ENCODE data around the gene MYO10. TPM values are rescaled to one million over a fixed set of nuclear protein-coding genes. Genes with fewer than 3 reads are reported as not detected.

The MYO10 gene
- total RNA-seq, 1 donor from 2014 or later, result 80.2 TPM

DNA sequence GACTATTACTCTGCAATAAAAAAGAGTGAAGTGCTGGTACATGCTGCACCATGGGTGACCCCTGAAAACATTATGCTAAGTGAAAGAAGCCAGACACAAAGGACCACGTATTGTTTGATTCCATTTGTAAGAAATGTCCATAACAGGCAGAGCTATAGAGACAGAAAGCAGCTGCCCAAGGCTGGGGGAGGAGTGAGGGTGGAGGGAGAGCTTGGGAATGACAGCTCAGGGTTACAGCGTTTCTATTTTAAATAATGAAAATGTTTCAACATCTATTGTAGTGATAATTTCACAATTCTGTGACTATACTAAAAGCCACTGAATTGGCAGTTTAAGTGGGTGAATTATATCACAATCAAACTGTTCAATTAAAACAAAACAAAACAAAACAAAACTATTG lies 81.7 kb downstream of the MYO10 start:
- Histone ChIP-seq H3K27me3 (ENCODE audit: insufficient read depth, low read length) (no peaks in the 10 kb centered on the region), H2AFZ (ENCODE audit: low read depth, low read length) (no peak overlapping the region), H3K9me3 (ENCODE audit: insufficient read depth, low read depth, low read length) (no peaks in the 10 kb centered on the region), H3K4me1 (ENCODE audit: insufficient read depth, low read length) (no peaks in the 10 kb centered on the region), H3K79me2 (ENCODE audit: insufficient read depth, low read length) (peaks cover 91% of the 10 kb centered on the region), H4K20me1 (ENCODE audit: insufficient read depth, low read length) (peaks cover 84% of the 10 kb centered on the region), H3K9ac (ENCODE audit: low read length) (no peak overlapping the region), H3K4me2 (ENCODE audit: low read length) (no peak overlapping the region), H3K36me3 (ENCODE audit: insufficient read depth, low read length) (peaks cover 3% of the 10 kb centered on the region), H3K4me3 (ENCODE audit: insufficient read depth, low read depth, low read length) (no peak overlapping the region), H3K27ac (ENCODE audit: low read depth, low read length) (no peak overlapping the region)
- H3K4me1 Mint-ChIP-seq (ENCODE audit: low read depth, unreplicated experiment), result peaks cover 21% of the 10 kb centered on the region
- FAIRE-seq (no peak), DNase-seq (ENCODE audit: low read depth) (no peak)
- TF ChIP-seq, protein P1, sequence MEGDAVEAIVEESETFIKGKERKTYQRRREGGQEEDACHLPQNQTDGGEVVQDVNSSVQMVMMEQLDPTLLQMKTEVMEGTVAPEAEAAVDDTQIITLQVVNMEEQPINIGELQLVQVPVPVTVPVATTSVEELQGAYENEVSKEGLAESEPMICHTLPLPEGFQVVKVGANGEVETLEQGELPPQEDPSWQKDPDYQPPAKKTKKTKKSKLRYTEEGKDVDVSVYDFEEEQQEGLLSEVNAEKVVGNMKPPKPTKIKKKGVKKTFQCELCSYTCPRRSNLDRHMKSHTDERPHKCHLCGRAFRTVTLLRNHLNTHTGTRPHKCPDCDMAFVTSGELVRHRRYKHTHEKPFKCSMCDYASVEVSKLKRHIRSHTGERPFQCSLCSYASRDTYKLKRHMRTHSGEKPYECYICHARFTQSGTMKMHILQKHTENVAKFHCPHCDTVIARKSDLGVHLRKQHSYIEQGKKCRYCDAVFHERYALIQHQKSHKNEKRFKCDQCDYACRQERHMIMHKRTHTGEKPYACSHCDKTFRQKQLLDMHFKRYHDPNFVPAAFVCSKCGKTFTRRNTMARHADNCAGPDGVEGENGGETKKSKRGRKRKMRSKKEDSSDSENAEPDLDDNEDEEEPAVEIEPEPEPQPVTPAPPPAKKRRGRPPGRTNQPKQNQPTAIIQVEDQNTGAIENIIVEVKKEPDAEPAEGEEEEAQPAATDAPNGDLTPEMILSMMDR (IDR thresholded peaks at IDR 0.05; ENCODE audit: insufficient read depth, low read depth, low read length), result no peak
- TF ChIP-seq EZH2 (IDR thresholded peaks at IDR 0.05; ENCODE audit: insufficient read depth, low read length), result no peak
- H3K9me3 Mint-ChIP-seq (ENCODE audit: unreplicated experiment), result no peaks in the 10 kb centered on the region
- no peaks in the 10 kb centered on the region for H3K27me3 Mint-ChIP-seq (ENCODE audit: low read depth, unreplicated experiment)
- no peak overlapping the region for H3K4me3 Mint-ChIP-seq (ENCODE audit: unreplicated experiment)
- peaks cover 5% of the 10 kb centered on the region for H3K36me3 Mint-ChIP-seq (ENCODE audit: low read depth, unreplicated experiment)
- H3K27ac Mint-ChIP-seq (ENCODE audit: unreplicated experiment), result peak overlapping the region; percentile 27

DNA sequence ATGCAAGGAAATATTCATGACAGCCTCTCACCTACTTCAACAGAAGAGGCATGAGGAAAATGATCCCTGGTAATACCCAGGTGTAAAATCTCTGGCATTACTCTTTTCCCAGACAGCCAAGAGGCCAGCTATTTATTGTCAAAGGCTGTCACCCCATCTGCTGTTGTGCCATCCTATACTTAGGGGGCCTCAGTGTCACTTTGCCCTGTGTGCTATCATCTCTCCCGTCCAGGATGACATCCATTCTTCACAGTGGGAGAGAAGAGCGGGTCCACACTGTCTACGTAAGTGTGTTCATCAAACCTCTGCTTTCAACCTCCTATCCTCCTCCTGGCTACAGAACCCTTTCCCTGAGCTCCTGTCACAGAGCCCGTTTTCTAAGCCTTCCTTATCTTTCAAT lies 82.6 kb downstream of the MYO10 start:
- peaks cover 91% of the 10 kb centered on the region for H3K79me2 ChIP-seq (ENCODE audit: insufficient read depth, low read length)
- no peak overlapping the region for H3K9ac ChIP-seq (ENCODE audit: low read length)
- H3K27me3 ChIP-seq (ENCODE audit: insufficient read depth, low read length), result no peaks in the 10 kb centered on the region
- H3K27me3 Mint-ChIP-seq (ENCODE audit: low read depth, unreplicated experiment), result no peaks in the 10 kb centered on the region
- H3K4me2 ChIP-seq (ENCODE audit: low read length), result no peak overlapping the region
- peaks cover 5% of the 10 kb centered on the region for H3K36me3 Mint-ChIP-seq (ENCODE audit: low read depth, unreplicated experiment)
- DNase-seq (ENCODE audit: low read depth) (no peak), FAIRE-seq (no peak)
- peaks cover 3% of the 10 kb centered on the region for H3K36me3 ChIP-seq (ENCODE audit: insufficient read depth, low read length)
- H3K9me3 ChIP-seq (ENCODE audit: insufficient read depth, low read depth, low read length), result no peaks in the 10 kb centered on the region
- no peak overlapping the region for H3K27ac Mint-ChIP-seq (ENCODE audit: unreplicated experiment)
- H3K4me1 ChIP-seq (ENCODE audit: insufficient read depth, low read length), result no peaks in the 10 kb centered on the region
- H2AFZ ChIP-seq (ENCODE audit: low read depth, low read length), result no peak overlapping the region
- H3K4me3 ChIP-seq (ENCODE audit: insufficient read depth, low read depth, low read length), result no peak overlapping the region
- no peak overlapping the region for H3K27ac ChIP-seq (ENCODE audit: low read depth, low read length)
- peaks cover 84% of the 10 kb centered on the region for H4K20me1 ChIP-seq (ENCODE audit: insufficient read depth, low read length)
- H3K4me3 Mint-ChIP-seq (ENCODE audit: unreplicated experiment), result no peak overlapping the region
- H3K4me1 Mint-ChIP-seq (ENCODE audit: low read depth, unreplicated experiment), result peaks cover 21% of the 10 kb centered on the region
- no peaks in the 10 kb centered on the region for H3K9me3 Mint-ChIP-seq (ENCODE audit: unreplicated experiment)
- TF ChIP-seq, protein P1 (IDR thresholded peaks at IDR 0.05; ENCODE audit: insufficient read depth, low read depth, low read length), result no peak
- no peak for TF ChIP-seq EZH2 (IDR thresholded peaks at IDR 0.05; ENCODE audit: insufficient read depth, low read length)

DNA sequence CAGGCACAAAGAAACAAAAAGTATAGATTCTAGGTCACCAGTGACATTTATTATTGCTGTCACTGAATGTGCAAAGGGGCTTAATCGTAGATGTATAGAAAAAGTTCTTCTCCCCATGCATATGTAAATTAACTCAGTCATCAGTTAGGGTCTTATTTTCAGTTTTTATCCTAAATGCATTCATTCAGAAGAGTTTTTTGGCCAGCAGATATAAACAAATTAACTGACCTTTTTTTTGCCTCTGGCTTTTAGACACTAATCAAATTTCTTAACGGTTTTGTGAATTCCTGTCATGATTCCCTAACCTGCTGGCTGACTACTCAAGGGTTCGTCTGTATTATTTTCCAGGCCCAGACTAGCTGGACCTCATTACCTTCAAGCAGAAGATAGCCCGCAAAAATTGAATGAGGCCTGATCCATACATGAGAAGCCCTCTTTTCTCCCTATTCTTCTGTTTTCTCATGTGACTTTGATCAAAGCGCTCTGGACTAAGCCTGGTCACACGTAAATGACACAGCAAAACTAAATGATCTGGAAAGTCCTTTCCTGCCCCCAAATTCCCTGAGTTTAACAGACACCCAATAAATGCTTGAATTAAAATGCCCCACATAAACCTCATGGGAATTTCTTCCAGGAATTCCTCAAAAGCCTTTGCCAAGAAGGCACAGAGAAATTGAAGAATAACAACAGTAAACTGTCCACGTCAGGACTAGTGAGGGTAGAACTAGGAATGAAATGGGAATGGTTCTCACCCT lies 83.7 kb downstream of the MYO10 start:
- H4K20me1 ChIP-seq (ENCODE audit: insufficient read depth, low read length), result peaks cover 84% of the 10 kb centered on the region

More for the DNA sequence above, 83.7 kb downstream of the MYO10 start:
- Mint-ChIP-seq H3K27ac (ENCODE audit: unreplicated experiment) (no peak overlapping the region), H3K9me3 (ENCODE audit: unreplicated experiment) (no peaks in the 10 kb centered on the region), H3K27me3 (ENCODE audit: low read depth, unreplicated experiment) (no peaks in the 10 kb centered on the region), H3K36me3 (ENCODE audit: low read depth, unreplicated experiment) (peaks cover 3% of the 10 kb centered on the region), H3K4me1 (ENCODE audit: low read depth, unreplicated experiment) (peaks cover 21% of the 10 kb centered on the region), H3K4me3 (ENCODE audit: unreplicated experiment) (no peak overlapping the region)
- no peaks in the 10 kb centered on the region for H3K9me3 ChIP-seq (ENCODE audit: insufficient read depth, low read depth, low read length)
- H3K27ac ChIP-seq (ENCODE audit: low read depth, low read length), result no peak overlapping the region
- no peak overlapping the region for H3K4me3 ChIP-seq (ENCODE audit: insufficient read depth, low read depth, low read length)
- H3K36me3 ChIP-seq (ENCODE audit: insufficient read depth, low read length), result peaks cover 3% of the 10 kb centered on the region
- H2AFZ ChIP-seq (ENCODE audit: low read depth, low read length), result no peak overlapping the region
- no peak for FAIRE-seq
- H3K9ac ChIP-seq (ENCODE audit: low read length), result no peak overlapping the region
- no peak for TF ChIP-seq EZH2 (IDR thresholded peaks at IDR 0.05; ENCODE audit: insufficient read depth, low read length)
- TF ChIP-seq, protein P1 (IDR thresholded peaks at IDR 0.05; ENCODE audit: insufficient read depth, low read depth, low read length), result no peak
- H3K79me2 ChIP-seq (ENCODE audit: insufficient read depth, low read length), result peaks cover 91% of the 10 kb centered on the region
- DNase-seq (ENCODE audit: low read depth), result peak; percentile 36
- H3K4me2 ChIP-seq (ENCODE audit: low read length), result no peak overlapping the region
- H3K27me3 ChIP-seq (ENCODE audit: insufficient read depth, low read length), result no peaks in the 10 kb centered on the region
- no peaks in the 10 kb centered on the region for H3K4me1 ChIP-seq (ENCODE audit: insufficient read depth, low read length)
